Choroid plexus epithelial cell (primary cell): ENCODE results near the gene FAM181A.

Experiments used
- DNase-seq: peaks from one replicate; pipeline ENCODE4 v3.0.0-alpha.2; 2010; ENCODE audit warnings: low read depth
- H3K4me3 ChIP-seq: 2 replicates; pipeline ENCODE4 v1.5.1; 2011; ENCODE audit warnings: low read depth, mild to moderate bottlenecking, control low read depth, low read length, moderate library complexity
- CTCF ChIP-seq: conservative IDR thresholded peaks from 2 replicates; pipeline ENCODE4 v1.5.1; 2011; ENCODE audit warnings: low read depth, mild to moderate bottlenecking, control low read depth, inconsistent platforms, low read length, moderate library complexity

Gene FAM181A

GRCh38 chr14:93944348-93945069 lies 17.4 kb downstream of the FAM181A start:
- no peak overlapping the region for H3K4me3 ChIP-seq
- no peak for DNase-seq
- no peak for TF ChIP-seq CTCF

DNA sequence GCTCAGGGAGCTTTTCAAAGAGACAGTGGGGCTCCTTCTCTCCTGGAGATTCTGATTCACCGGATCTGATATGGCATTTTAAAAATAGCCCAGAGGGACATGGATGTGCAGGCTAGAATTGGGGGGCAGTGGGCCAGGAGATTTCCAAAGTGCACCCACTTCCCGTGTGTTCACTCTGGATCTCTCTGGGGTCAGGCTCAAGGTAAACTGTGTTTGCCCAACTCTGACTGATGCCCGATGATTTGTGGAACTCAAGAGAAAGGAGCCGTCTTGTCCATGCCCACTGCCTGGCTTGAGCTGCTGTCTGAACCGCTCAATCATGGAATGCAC lies 17.9 kb downstream of the FAM181A start:
- no peak overlapping the region for H3K4me3 ChIP-seq
- no peak for TF ChIP-seq CTCF
- DNase-seq, result no peak

- TF ChIP-seq CTCF, result no peak
- no peak overlapping the region for H3K4me3 ChIP-seq
- peak; percentile 61 for DNase-seq
Observed at GRCh38 chr14:93946104-93946503, 19.0 kb downstream of the FAM181A start.

- TF ChIP-seq CTCF, result no peak
- peak; percentile 80 for DNase-seq
- no peak overlapping the region for H3K4me3 ChIP-seq
Observed at GRCh38 chr14:93946541-93947090, 19.5 kb downstream of the FAM181A start.

DNA sequence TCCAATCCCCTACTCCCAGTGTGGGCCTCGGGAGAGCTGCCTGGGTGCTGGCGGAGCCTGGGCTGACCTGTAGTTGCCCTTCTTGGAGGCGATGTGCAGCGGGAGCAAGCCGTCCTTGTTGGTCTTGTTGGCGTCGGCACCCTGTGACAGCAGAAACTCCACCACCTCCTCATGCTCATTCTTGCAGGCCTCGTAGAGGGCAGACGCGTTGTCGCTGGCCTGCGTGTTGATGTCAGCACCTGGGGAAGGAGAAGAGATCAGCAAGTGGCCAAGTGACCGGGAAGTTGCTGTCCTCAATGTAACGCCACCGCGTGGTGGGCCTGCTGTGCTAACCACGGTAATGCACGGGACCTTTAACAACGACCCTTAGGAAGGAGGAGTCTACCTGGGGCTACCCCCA lies 20.1 kb downstream of the FAM181A start:
- DNase-seq, result no peak
- TF ChIP-seq CTCF, result no peak
- H3K4me3 ChIP-seq, result no peak overlapping the region

GRCh38 chr14:93949511-93950075 lies 22.4 kb downstream of the FAM181A start:
- no peak overlapping the region for H3K4me3 ChIP-seq
- TF ChIP-seq CTCF, result no peak
- peak; percentile 16 for DNase-seq
